RWPE1 (cell line): ENCODE measurements around the gene IRAK3.
"Not testable (repeated sequence)": the region's sequence is repeated elsewhere in the genome, so short reads cannot be mapped to it uniquely, and the experiment has no call there.

ENCODE experiments used
- CTCF ChIA-PET: fragments of 350-600 bp; sonication (Branson Sonifier 250); formaldehyde crosslinking; extraction: SDS; loops from one replicate; lab custom pipeline; 2021; lab: Yijun Ruan, JAX
- POLR2A ChIA-PET: fragments of 400-600 bp; formaldehyde crosslinking; extraction: SDS; loops from one replicate; lab custom pipeline; 2020; ENCODE audit warnings: antibody characterized with exemption; ENCODE audit not compliant: low non-redundant PET; lab: Yijun Ruan, JAX
- DNase-seq: peaks from one replicate; pipeline ENCODE4 v3.0.0; 2012; ENCODE audit warnings: low spot score
- H3K27ac ChIP-seq: fragments of 450-650 bp; 2 replicates; pipeline ENCODE4 v1.5.1; 2017
- CTCF ChIP-seq: fragments of 450-650 bp; conservative IDR thresholded peaks from 2 replicates; pipeline ENCODE4 v1.5.1; 2017; ENCODE audit warnings: low read depth, mild to moderate bottlenecking

Gene IRAK3

DNA sequence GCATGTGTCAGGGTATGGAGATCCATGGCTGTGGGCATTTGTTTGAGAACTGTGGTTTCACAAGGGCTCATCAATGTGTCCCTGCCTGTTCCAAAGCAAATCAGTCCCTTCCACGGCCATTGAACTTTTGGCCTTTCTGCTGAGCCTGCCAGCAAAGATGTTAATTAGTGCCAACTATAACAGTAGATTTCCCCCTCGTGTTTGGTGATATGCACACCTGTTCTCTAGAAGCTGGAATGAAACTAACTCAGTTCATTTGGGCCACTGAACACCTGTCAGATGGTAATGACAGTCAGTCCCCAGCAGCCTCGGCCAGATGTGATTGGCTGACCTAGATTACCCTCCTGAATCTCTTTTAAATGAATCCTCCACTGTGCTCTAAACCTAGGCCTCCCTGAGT lies 43.2 kb downstream of the IRAK3 start:
- ChIA-PET CTCF (interaction anchor here (1.1 kb wide), 1 partner anchor 62 kb away, joined by 3 read pairs; no protein-coding TSS in a partner anchor), POLR2A (no interaction called here)
- DNase-seq = no peak
- TF ChIP-seq CTCF = no peak
- H3K27ac ChIP-seq = no peak overlapping the region

DNA sequence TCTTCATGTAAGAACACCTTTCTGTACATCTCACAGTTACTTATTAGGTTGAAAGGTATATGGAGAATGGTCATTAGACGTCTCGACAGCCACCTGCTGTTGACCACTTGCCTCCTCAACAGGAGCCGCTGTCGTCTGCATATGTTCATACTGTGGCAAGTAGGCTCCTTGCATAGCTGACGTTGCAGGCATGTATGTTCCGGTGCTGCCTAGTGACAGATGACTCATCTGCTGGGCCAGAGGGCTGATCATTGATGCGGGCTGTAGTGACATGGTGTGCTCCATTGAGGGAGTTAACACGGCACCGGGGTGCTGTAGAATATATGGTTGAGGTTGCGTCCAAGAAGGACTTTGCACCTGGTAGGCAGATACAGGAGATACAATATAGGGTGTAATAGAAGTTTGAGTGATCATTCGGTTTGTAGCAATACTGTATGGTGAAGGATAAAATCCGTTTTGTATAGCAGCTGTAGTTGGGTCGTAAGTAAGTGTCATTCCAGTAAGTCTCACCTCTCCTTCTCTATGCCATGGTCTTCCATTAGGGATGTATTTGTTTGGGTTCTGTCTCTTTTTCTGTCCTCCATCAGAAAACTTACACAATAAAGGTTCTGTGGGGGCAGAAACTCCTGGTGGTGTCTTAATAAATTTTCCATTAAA lies 45.2 kb downstream of the IRAK3 start:
- H3K27ac ChIP-seq, CTCF ChIA-PET, DNase-seq, POLR2A ChIA-PET: not testable (repeated sequence)

GRCh38 chr12:66234773-66235625 lies 46.0 kb downstream of the IRAK3 start:
- H3K27ac ChIP-seq, POLR2A ChIA-PET: not testable (repeated sequence)
- CTCF ChIA-PET = interaction anchor here (0.6 to 1.2 kb wide), 5 partner anchors 12 to 446 kb away, joined by 3 read pairs; no protein-coding TSS in a partner anchor
- DNase-seq = peak; percentile 46

- POLR2A ChIA-PET = no interaction called here
- no peak for TF ChIP-seq CTCF
- peak; percentile 29 for DNase-seq
- H3K27ac ChIP-seq = no peak overlapping the region
- CTCF ChIA-PET = interaction anchor here (0.6 to 1.2 kb wide), 8 partner anchors 11 to 1360 kb away, joined by 3 to 4 read pairs (median 3); no protein-coding TSS in a partner anchor
These were observed 46.7 kb downstream of the IRAK3 start for GRCh38 chr12:66235626-66236281.

DNA sequence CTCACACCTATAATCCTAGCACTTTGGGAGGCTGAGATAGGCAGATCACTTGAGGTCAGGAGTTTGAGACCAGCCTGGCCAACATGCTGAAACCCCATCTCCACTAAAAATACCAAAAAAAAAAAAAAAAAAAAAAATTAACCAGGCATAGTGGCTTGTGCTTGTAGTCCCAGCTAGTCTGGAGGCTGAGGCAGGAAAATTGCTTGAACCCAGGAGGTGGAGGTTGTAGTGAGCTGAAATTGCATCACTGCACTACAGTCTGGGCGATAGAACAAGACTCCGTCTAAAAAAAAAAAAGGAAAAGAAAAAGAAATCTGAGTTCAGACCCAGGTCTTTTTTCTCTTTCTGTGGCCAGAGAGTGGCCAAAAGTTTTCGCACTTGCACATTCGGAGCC lies 47.3 kb downstream of the IRAK3 start:
- CTCF ChIA-PET = interaction anchor here (0.6 to 0.7 kb wide), 3 partner anchors 227 to 1360 kb away, joined by 3 to 4 read pairs (median 3); no protein-coding TSS in a partner anchor
- POLR2A ChIA-PET, DNase-seq, H3K27ac ChIP-seq: not testable (repeated sequence)

DNA sequence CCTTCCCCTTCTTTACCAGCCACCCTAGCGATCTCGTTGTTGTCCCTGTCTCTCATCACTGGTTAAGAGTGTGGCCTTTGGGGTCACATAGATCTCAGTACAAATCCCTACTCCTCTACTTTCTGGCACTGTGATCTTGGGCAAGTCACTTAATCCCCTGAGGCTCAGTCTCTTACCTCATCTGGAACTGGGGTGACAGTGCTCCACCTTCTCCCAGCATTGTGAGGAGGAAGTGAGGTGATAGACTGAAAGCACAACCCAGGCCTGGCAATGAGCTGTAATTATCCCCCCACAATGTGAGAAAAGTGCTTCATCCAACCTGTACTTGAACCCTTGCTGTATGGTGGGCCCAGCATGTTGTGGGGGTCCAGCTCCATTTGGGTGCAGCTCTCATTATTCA lies 48.0 kb downstream of the IRAK3 start:
- DNase-seq = no peak
- POLR2A ChIA-PET = no interaction called here
- CTCF ChIA-PET = no interaction called here
- TF ChIP-seq CTCF = no peak
- no peak overlapping the region for H3K27ac ChIP-seq

GRCh38 chr12:66237505-66238175 lies 48.6 kb downstream of the IRAK3 start:
- DNase-seq = no peak
- no peak overlapping the region for H3K27ac ChIP-seq
- CTCF ChIA-PET = no interaction called here
- no peak for TF ChIP-seq CTCF
- POLR2A ChIA-PET = no interaction called here
